HG03139 (cell line): ENCODE measurements around the gene CD1E.
"Not testable (repeated sequence)": the region's sequence is repeated elsewhere in the genome, so short reads cannot be mapped to it uniquely, and the experiment has no call there.

Experiments
- ATAC-seq: cut with Tn5 transposase; IDR thresholded peaks from one replicate; pipeline ENCODE4 v1.9.1; 2021; ENCODE audit not compliant: unreplicated experiment

Gene CD1E

DNA sequence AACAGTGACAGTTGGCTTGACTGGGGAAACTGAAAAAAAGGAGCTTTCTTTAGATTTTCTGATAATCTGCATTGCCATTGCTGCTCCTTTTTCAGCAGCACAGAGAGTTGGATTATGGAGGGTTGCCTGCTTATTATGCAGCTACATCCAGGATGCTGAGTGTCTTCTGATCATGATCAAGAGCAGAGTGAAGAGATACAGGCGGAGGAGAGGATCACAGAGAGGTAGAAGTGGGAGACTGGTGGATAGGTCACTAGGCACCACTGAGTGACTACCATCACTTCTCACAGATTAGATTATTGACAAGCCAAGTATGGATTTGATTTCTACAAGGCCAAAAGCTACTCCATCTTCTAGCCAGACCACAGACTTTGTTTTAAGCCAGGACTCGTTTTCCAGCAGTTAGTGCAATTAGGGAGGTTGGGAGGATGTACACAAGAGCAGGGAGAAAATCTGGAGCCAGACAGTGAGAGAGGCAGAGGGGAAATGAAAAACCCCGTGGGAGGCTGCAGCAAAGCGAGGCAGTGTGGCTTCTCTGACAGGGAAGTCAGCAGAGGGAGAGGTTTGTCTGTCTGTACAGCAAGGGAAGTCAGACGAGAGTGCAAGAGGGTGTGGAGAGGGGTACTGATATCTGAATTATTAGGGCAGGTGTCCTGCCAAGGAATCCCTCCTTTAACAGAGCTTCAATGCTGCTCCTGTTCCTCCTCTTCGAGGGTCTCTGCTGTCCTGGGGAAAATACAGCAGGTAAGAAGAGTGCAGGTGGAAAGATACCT is at the start of gene CD1E:
Gene CD1E, plus strand, starts transcription at position 592 of the 773 bp plus-strand sequence. Its CDS starts 95 bp downstream, at position 687.
- no peak for ATAC-seq

DNA sequence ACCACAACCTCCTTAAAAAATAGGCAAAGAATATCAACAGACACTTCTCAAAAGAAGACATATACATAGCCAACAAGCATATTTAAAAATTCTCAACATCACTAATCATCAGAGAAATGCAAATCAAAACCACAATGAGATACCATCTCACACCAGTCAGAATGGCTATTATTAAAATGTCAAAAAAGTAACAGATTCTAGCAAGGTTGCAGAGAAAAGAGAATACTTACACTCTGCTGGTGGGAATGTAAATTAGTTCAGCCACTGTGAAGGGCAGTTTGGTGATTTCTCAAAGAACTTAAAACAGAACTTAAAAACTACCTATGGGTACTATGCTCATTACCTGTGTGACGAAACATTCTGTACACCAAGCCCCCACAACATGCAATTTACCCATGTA is 43.1 kb upstream of the CD1E start:
- ATAC-seq: no peak

DNA sequence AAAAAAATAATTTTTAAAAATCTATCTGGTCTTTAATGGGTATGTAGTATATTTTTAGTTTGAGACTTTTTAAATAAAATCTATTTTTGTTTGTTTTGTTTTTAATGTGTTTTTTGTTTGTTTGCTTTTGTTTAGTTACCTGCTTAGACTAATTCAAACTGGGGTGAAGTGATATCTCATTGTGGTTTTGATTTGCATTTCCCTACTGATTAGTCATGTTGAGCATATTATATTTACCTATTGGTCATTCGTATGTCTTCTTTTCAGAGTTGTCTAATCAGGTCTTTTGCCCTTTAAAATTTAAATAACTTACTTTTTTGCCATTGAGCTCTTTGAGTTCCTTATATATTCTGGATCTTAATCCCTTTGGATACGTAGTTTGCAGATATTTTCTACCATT is 42.6 kb upstream of the CD1E start:
- ATAC-seq: no peak

DNA sequence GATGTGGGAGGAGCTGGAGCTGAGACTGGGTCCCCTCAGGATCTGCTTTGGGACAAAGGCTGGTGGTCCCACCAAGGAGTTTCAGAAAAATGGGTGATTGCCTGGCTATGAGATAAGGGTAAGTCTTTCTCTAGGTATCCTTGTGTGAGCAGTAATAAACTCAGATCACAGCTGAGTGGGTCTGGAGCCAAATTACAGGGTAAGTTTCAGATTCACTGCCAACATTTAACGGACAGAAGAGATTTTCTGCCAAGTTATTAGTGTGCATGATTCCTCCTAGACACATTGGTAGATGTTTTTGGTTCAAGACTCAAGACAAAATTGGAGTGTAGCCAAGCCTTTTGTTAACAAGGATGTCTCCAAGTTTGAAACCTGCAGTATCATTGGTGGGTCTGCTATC is 29.8 kb upstream of the CD1E start:
- no peak for ATAC-seq

DNA sequence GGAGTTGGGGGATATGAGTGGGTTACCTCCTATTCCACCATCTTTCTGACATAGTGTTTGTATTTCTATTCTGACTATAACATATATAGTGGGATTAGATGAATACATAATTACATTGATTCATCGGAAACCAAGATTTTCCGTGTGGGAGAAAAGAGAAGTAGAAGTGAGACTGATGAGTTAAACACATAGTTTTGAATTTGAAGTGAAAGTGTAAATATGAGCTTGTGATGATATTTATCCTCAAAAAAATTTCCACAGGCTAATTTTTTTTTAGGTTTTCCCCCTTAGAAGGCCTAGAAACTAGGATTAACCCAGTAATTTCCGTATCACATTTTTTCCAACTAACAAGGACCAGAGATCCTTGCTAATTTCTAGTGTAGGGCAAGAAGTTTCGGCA is 29.3 kb upstream of the CD1E start:
- ATAC-seq: no peak

DNA sequence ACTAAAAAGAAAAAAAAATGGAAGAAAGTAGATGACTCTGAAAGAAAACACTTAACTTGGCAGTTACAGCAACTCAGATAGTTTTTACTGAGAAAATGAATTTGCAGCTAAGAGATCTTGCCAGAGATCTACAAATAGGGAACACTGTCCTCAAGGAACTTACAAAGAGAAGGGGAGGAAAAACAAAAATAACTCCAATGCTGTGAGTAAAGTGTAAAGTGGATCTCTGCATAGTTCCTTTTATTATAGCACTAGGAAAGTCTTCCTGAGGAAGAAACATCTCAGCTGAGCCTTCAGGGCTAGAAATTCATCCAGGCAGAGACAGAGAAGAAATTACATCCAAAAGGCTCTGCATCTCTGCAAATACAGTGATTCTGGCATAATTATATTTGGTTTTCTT is 26.2 kb upstream of the CD1E start:
- no peak for ATAC-seq

DNA sequence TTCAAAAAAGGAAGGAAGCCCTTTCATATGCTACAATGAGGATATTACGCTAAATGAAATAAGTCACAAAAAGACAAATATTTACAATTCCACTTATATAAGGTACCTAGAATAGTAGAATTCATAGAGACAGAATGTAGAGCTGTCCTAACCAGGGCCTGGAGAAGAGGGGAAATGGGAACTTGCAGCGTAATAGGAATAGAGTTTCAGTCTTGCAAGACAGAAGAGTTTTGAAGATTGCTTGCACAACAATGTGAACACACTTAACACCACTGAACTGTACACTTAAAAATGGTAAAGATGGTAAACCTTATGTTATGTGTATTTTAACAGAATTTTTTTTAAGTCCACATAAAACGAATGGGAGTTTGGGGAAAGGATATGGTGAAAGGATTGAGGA is 25.3 kb upstream of the CD1E start:
- ATAC-seq: no peak

DNA sequence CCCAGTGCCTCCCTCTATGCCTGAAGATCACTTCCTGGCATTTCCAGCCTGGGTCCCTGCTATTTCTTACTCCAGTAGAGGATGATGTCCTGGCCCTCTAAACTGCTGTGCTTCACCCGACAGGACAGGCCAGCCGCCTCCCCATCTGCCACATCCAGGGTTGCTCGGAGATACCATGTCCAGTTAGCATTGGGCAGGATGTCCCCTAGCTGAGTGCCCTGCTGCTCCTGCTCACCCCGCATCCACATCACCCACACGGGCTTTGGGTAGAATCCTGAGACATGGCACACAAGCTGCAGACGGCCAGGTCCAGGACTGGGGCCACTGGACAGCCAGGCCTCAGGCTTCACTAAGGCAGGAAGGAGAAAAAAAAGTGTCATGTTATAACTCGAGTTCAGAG is 24.4 kb upstream of the CD1E start:
- no peak for ATAC-seq

DNA sequence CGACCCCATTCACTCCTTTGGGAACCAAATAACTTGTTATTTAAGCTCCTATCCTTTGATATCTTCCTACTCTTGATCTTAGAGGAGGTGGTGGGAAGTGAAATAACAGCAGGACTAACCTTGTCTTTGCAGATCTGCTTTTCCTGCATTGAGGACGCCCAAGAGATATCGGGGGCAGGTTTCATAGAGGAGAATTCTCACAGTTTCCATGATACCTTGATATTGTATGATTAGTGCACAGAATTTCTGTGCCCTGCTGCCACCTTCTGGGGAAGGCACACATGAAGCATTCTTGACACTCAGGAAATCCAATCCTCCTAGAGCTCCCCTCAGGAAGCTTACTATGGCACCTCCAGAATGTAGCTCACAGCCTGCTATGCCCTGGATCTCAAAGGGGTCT is 24.0 kb upstream of the CD1E start:
- no peak for ATAC-seq

DNA sequence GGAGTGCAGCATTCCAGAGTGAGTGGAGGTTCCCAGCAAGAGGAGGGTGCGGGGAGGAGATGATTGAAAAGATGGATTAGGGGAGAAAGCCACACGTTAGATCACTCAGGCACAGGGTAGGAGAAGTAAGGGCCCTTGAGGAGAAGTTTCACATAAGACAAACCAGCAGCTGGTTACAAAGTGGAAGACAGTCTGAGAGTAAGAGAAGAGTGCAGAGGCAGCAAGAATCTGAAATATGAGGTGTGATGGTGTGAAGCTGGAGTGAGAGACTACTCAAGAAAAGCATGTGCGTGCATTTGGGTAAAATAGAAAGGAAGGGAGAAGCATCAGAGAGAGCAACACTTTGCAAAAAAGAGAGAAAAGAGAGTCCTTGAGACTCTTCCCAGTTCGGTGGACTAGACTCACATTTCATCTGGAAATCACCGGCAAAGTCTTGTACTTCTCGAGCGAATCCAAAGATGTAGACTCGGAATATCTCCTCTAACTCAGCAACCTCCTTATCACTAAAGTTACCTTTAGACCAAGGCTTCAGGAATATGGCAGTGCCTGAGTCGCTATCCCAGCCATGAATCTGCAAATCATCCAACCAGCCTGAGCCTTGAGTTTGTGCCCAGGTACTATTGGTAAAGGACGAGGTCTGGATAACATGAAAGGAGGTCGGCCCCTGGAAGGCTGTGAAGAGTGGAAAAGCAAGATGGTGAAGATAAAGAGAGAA is 23.1 kb upstream of the CD1E start:
- ATAC-seq: no peak

DNA sequence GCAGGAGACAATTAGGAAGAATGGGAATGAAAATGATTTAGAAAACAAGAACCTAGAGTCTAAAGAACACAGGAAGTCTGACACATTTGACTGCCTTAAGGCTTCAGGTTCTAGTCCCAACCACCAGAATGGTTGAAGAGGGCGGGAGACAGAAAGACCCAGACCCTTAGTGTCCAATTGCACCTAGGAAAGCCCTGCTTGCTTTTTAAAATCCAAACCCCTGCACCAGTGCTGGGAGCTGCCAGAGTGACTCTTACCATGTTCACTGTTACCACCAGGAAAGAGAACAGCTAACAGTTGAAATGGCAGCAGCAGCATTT is 22.6 kb upstream of the CD1E start:
- ATAC-seq: no peak

DNA sequence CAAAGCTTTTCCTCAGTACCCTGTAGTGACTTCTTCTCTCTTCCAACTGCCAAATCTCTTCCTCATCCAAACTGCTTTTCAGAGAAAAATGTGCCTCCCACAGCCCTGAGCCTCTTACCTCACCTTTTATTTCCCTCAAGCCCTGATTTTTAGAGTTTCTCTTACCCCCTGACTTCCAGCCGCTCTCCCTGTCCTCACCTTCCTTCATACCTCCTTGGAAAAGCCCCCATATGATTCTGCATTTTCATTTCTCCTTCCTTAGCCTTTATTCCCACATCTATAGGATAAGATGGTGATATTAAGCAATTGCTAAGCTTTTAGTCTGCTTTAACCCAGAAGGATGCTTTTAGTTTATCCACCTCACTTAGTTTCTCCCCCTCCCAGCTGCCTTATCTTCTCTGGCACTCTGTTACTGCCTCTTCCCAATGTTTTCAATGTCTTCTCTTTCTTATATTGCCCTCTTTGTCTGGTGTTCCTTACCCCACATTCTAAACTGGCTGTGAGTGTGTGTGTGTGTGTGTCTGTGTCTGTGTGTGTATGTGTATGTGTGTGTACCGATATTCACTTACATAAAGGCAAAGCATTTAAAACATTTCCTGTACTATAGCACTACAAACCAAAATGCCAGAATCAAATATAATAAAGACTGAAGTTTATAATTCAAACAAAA is 22.1 kb upstream of the CD1E start, which contains the start of gene CD1B:
Gene CD1B, minus strand, starts transcription at position 51 of the 670 bp plus-strand sequence. CDS start 108 bp downstream, outside the sequence.
- ATAC-seq: no peak

DNA sequence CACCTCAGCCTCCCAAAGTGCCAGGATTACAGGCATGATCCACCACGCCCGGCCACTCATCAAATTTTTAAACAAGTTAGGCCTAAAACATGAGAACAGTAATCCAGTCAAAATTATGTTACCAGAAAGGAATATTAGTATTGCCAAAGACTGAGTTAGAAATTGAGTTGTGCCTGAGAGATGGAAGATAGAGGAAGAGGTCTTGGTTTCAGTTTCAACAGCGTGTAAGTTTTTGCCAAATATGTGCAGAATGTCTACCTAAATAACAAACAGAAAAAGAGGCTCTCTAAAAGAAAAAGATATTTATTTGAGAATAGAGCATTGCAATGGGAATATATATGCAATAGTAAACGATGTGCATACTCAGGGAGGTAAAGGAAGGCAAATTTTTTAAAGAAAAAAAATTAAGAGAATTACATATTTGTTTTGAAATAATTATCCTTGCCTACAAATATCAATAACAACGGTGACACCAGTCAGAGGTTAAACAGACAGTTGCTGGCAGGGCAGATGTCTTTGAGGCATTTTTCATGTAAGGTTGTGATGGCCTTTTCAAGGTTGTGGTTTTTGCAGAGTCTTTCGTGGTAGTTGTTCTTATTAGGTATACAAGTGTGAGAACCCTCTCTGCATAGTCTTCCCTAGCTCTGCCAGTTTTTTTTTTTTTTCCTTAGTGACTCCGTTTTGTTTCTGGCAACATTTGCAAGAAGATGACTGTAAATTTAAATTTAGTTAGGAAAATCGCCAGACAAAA is 20.1 kb upstream of the CD1E start:
- no peak for ATAC-seq

DNA sequence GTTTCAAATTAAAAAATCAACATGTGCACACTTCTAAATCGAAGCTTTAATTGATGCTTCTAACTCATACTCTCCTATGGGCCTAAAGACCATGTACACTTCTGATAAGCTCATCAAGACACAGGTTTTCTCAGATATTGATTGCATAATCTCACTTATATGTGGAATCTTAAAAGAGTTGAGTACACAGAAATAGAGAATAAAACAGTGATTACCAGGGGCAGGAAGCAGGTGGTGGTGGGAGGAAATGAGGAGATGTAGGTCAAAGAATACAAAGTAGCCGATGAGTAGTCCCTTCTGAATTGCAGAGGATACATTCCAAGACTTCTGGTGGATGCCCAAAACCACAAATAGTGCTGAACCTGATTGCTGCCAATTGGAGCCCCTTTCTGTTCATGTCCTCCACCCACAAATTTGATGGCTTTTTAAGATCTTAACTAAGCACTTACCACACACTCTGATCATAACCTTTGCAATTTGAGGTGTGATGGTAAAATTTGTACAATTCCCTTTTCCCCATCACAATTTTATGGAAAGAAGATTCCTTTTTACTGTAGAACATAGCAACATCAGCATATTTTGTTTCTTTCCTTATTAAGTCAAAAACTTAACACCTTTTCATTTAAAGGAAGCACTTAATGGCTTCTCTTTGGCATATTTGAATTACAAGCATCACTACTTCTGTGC is 19.0 kb upstream of the CD1E start:
- ATAC-seq: no peak

DNA sequence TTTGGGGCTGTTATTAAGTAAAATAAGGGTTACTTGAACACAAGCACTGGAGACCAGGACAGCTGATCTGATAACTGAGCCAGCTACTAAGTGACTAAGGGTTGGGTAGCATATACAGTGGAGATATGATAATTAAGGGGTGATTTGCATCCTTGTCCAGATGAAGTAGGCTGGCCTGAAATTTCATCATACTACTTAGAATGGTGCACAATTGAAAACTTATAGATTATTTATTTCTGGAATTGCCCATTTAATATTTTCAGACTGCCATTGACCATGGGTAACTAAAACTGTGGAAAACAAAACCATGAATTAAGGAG is 18.5 kb upstream of the CD1E start:
- ATAC-seq: no peak

DNA sequence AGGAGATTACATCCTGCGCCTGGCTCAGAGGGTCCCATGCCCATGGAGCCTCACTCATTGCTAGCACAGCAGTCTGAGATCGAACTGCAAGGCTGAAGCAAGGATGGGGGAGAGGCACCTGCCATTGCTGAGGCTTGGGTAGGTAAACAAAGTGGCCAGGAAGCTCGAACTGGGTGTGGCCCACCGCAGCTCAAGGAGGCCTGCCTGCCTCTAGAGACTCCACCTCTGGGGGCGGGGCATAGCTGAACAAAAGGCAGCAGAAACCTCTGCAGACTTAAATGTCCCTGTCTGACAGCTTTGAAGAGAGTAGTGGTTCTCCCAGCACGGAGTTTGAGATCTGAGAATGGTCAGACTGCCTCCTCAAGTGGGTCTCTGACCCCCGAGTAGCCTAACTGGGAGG is 17.3 kb upstream of the CD1E start:
- ATAC-seq: not testable (repeated sequence)

DNA sequence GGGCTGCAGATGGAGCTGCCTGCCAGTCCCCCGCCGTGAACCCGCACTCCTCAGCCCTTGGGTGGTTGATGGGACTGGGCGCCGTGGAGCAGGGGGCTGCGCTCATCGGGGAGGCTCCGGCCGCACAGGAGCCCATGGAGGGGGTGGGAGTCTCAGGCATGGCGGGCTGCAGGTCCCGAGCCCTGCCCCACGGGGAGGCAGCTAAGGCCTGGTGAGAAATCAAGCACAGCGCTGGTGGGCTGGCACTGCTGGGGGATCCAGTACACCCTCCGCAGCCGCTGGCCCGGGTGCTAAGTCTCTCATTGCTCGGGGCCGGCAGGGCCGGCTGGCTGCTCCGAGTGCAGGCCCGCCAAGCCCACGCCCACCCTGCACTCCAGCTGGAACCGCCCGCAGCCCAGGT is 4.7 kb upstream of the CD1E start:
- not testable (repeated sequence) for ATAC-seq

DNA sequence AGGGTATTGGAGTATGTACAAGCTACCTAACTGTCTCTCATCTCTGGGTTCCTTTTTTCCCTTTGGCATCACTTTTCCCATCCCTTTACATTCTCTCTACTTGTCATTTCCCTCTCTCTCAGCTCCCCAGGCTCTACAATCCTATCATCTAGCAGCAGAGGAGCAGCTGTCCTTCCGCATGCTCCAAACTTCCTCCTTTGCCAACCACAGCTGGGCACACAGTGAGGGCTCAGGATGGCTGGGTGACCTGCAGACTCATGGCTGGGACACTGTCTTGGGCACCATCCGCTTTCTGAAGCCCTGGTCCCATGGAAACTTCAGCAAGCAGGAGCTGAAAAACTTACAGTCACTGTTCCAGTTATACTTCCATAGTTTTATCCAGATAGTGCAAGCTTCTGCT is 561 bp downstream of the CD1E start:
- ATAC-seq: no peak

DNA sequence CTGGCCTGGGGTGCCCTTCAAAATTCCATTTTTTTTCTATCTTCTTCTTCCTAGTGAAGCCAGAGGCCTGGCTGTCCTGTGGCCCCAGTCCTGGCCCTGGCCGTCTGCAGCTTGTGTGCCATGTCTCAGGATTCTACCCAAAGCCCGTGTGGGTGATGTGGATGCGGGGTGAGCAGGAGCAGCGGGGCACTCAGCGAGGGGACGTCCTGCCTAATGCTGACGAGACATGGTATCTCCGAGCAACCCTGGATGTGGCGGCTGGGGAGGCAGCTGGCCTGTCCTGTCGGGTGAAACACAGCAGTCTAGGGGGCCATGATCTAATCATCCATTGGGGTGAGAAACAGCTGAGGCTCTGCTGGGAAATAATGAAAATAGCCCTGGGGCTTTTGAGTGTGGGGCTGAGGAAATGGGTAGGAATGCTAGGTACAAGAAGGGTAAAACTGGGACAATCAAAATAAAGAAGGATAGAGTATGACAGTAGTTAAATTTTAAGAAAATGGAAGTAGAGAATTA is 2.1 kb downstream of the CD1E start:
- no peak for ATAC-seq

DNA sequence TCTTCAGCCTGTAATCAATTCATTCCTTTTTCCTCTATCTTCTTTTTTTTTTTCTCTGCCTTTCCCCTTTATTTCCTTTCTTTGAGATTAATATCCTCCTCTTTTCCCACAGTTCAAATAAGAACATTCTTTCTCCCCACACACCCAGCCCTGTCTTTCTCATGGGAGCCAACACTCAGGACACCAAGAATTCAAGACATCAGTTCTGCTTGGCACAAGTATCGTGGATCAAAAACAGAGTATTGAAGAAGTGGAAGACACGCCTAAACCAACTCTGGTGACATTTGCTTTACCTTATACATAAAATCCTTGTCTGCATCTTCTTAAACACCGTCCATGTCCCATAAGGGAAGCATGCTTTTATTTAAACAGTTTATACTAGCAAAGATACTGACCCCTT is 2.9 kb downstream of the CD1E start:
- ATAC-seq: no peak

DNA sequence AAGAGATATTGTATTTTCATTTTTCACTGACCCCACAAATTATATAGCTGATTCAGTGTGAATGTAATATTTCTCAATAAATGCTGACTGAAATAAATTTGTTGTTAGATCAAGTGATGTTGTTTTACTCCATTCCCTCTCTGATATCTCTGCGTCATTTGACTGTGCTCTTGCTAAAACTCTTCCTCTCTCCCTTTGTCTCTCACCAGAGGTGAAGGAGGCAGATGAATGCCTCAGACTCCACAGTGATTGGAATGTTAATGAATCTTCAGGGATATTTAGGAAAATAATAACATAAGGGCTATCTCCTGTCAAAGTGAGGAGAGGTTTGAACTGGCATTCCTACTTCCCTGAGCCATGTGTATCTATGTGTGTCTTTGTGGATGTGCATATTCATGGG is 3.7 kb downstream of the CD1E start:
- ATAC-seq: no peak
